HUES48 (cell line): Measurements from ENCODE around the gene EGF.
A peak's percentile ranks its signal among the peaks of the same experiment; 100 is the strongest.

Experiments
- H3K27ac ChIP-seq: one replicate; pipeline ENCODE4 v1.7.0; 2013; ENCODE audit warnings: low read depth, low read length, inconsistent platforms
- H3K27me3 ChIP-seq: 2 replicates; pipeline ENCODE4 v1.6.1; 2013; ENCODE audit warnings: mild to moderate bottlenecking, low read length; ENCODE audit not compliant: control insufficient read depth, insufficient read depth
- H3K36me3 ChIP-seq: 2 replicates; pipeline ENCODE4 v1.6.1; 2013; ENCODE audit warnings: low read length; ENCODE audit not compliant: control insufficient read depth, insufficient read depth
- H3K4me1 ChIP-seq: 2 replicates; pipeline ENCODE4 v1.6.1; 2013; ENCODE audit warnings: mild to moderate bottlenecking, low read length; ENCODE audit not compliant: control insufficient read depth, insufficient read depth
- H3K4me3 ChIP-seq: 2 replicates; pipeline ENCODE4 v1.5.1; 2013; ENCODE audit warnings: mild to moderate bottlenecking, low read depth, low read length
- H3K9ac ChIP-seq: 2 replicates; pipeline ENCODE4 v1.6.1; 2013; ENCODE audit warnings: mild to moderate bottlenecking, low read depth, low read length, moderate library complexity
- H3K9me3 ChIP-seq: 2 replicates; pipeline ENCODE4 v1.6.1; 2013; ENCODE audit warnings: low read length; ENCODE audit not compliant: control insufficient read depth, insufficient read depth

The EGF gene

GRCh38 chr4:109959195-109959594 lies 46.5 kb downstream of the EGF start:
- no peak overlapping the region for H3K4me3 ChIP-seq
- no peaks in the 10 kb centered on the region for H3K9me3 ChIP-seq
- H3K9ac ChIP-seq: no peak overlapping the region
- H3K27me3 ChIP-seq: no peaks in the 10 kb centered on the region
- no peaks in the 10 kb centered on the region for H3K4me1 ChIP-seq
- no peak overlapping the region for H3K27ac ChIP-seq
- H3K36me3 ChIP-seq: no peaks in the 10 kb centered on the region

GRCh38 chr4:109962401-109962800 lies 49.7 kb downstream of the EGF start:
- Histone ChIP-seq H3K4me3 (no peak overlapping the region), H3K9me3 (no peaks in the 10 kb centered on the region), H3K27me3 (no peaks in the 10 kb centered on the region), H3K27ac (no peak overlapping the region), H3K4me1 (no peaks in the 10 kb centered on the region), H3K9ac (no peak overlapping the region), H3K36me3 (no peaks in the 10 kb centered on the region)

- Histone ChIP-seq H3K4me3 (no peak overlapping the region), H3K27ac (no peak overlapping the region), H3K9ac (no peak overlapping the region), H3K4me1 (peaks cover 4% of the 10 kb centered on the region), H3K36me3 (no peaks in the 10 kb centered on the region), H3K9me3 (no peaks in the 10 kb centered on the region), H3K27me3 (no peaks in the 10 kb centered on the region)
These were observed 54.3 kb downstream of the EGF start for GRCh38 chr4:109966891-109967481.

GRCh38 chr4:109967798-109968520 lies 55.3 kb downstream of the EGF start:
- no peaks in the 10 kb centered on the region for H3K27me3 ChIP-seq
- no peak overlapping the region for H3K4me3 ChIP-seq
- H3K9ac ChIP-seq: no peak overlapping the region
- no peaks in the 10 kb centered on the region for H3K9me3 ChIP-seq
- no peak overlapping the region for H3K27ac ChIP-seq
- H3K36me3 ChIP-seq: no peaks in the 10 kb centered on the region
- peaks cover 13% of the 10 kb centered on the region for H3K4me1 ChIP-seq

GRCh38 chr4:109969087-109969486 lies 56.4 kb downstream of the EGF start:
- Histone ChIP-seq H3K9me3 (no peaks in the 10 kb centered on the region), H3K27ac (no peak overlapping the region), H3K27me3 (no peaks in the 10 kb centered on the region), H3K9ac (no peak overlapping the region), H3K36me3 (no peaks in the 10 kb centered on the region), H3K4me1 (peaks cover 21% of the 10 kb centered on the region), H3K4me3 (no peak overlapping the region)

GRCh38 chr4:109969919-109970318 lies 57.2 kb downstream of the EGF start:
- Histone ChIP-seq H3K9ac (no peak overlapping the region), H3K27ac (no peak overlapping the region), H3K4me1 (peaks cover 21% of the 10 kb centered on the region)

GRCh38 chr4:109972786-109973528 lies 60.3 kb downstream of the EGF start:
- Histone ChIP-seq H3K36me3 (no peaks in the 10 kb centered on the region), H3K4me1 (peaks cover 21% of the 10 kb centered on the region), H3K9me3 (no peaks in the 10 kb centered on the region), H3K4me3 (peak overlapping the region; percentile 22), H3K27me3 (no peaks in the 10 kb centered on the region), H3K9ac (no peak overlapping the region), H3K27ac (no peak overlapping the region)

More at GRCh38 chr4:109969919-109970318, 57.2 kb downstream of the EGF start:
- no peaks in the 10 kb centered on the region for H3K27me3 ChIP-seq
- no peak overlapping the region for H3K4me3 ChIP-seq
- no peaks in the 10 kb centered on the region for H3K9me3 ChIP-seq
- no peaks in the 10 kb centered on the region for H3K36me3 ChIP-seq

GRCh38 chr4:109973529-109973905 lies 60.8 kb downstream of the EGF start:
- H3K4me3 ChIP-seq: peak overlapping the region; percentile 22
- no peaks in the 10 kb centered on the region for H3K36me3 ChIP-seq
- H3K9ac ChIP-seq: no peak overlapping the region
- no peaks in the 10 kb centered on the region for H3K27me3 ChIP-seq
- no peak overlapping the region for H3K27ac ChIP-seq
- H3K9me3 ChIP-seq: no peaks in the 10 kb centered on the region
- H3K4me1 ChIP-seq: peaks cover 21% of the 10 kb centered on the region

- H3K4me1 ChIP-seq: peaks cover 35% of the 10 kb centered on the region
- H3K27ac ChIP-seq: no peak overlapping the region
- no peak overlapping the region for H3K9ac ChIP-seq
- no peaks in the 10 kb centered on the region for H3K36me3 ChIP-seq
- H3K9me3 ChIP-seq: no peaks in the 10 kb centered on the region
- no peak overlapping the region for H3K4me3 ChIP-seq
- H3K27me3 ChIP-seq: no peaks in the 10 kb centered on the region
These were observed 63.5 kb downstream of the EGF start for GRCh38 chr4:109976189-109976588.

- no peaks in the 10 kb centered on the region for H3K27me3 ChIP-seq
- H3K9ac ChIP-seq: no peak overlapping the region
- no peaks in the 10 kb centered on the region for H3K9me3 ChIP-seq
- H3K27ac ChIP-seq: no peak overlapping the region
- no peaks in the 10 kb centered on the region for H3K36me3 ChIP-seq
- peaks cover 22% of the 10 kb centered on the region for H3K4me1 ChIP-seq
- no peak overlapping the region for H3K4me3 ChIP-seq
These were observed 65.3 kb downstream of the EGF start for GRCh38 chr4:109977854-109978501.
